IPS-NIHi7 (cell line): ENCODE measurements around the gene C22orf39.

Experiments used
- DNase-seq: peaks from one replicate; pipeline ENCODE4 v3.0.0; 2012; ENCODE audit warnings: mixed read lengths; ENCODE audit errors: extremely low spot score

Gene C22orf39

DNA sequence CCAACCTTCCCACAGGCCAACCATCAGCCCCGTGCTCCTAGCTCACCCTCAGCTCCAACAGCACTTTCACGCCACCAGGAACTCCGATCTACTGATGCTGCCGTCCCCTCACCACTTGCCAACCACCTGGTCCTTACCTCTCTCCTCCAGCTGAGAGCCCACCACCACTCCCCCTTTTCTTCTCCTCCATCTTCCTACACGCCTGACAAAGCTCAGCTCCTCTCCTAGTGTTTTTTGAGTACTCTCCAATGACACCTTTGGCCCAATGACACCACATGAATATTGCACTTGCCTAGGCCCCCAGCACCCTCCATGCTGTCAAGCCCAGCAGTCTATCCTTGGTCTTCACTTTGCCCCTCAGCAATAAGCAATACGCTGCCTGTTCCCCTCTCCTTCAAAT lies 46.6 kb downstream of the C22orf39 start:
- no peak for DNase-seq

DNA sequence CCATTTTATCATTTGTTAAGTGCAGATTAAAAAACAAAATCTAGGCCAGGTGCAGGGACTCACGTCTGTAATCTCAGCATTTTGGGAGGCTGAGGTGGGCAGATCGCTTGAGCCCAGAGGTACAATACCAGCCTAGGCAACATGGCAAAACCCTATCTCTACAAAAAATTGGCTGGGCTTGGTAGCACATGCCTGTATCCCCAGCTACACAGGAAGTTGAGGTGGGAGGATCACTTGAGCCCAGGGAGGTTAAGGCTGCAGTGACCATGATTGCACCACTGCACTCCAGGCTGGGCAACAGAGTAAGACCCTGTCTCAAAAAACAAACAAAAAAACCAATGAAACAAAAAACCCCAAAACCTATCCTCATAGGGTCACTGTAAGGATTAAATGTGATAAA lies 48.9 kb downstream of the C22orf39 start:
- DNase-seq, result no peak

DNA sequence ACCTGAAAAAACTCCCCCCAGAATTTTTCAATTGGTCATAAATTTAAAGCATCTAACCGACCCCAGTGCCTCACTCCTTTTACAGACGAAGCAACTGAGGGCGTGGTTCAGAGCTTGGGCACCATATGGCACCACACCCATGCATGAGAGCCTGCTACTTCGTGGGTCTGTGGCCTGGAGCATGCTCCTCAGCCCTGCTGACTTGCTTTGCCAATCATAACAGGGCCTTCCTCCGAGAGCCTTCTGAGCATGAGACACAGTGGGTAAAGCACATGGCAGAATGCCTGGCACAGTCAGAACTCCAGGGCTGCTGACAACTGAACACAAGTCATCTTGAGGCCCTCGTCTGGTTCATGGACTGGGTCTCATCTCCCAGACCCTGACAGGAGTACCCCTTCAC lies 49.3 kb downstream of the C22orf39 start:
- DNase-seq, result no peak

GRCh38 chr22:19397734-19398104 lies 49.8 kb downstream of the C22orf39 start:
- no peak for DNase-seq

- no peak for DNase-seq
These were observed 50.4 kb downstream of the C22orf39 start for GRCh38 chr22:19396934-19397733.

DNA sequence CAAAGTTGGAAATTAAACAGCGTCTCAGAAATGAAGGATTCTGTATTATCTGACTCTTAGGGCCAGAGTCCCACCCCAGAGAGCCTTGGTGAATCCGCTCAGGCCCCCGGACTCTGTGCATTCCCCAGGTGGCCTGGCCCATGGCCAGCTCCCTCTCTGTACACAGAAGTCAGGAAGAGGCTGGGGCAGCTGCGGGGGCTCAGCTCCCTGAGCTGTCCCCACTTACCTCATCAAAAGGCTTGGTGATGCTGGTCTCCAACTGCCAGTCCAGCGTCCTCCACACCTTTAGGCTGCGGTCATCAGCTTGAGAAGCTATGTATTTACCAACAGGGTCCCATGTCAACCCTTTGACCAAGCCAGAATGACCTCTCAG lies 51.0 kb downstream of the C22orf39 start:
- no peak for DNase-seq

- no peak for DNase-seq
These were observed 52.2 kb downstream of the C22orf39 start for GRCh38 chr22:19395276-19395675.

- DNase-seq, result no peak
These were observed 53.0 kb downstream of the C22orf39 start for GRCh38 chr22:19394274-19395050.

GRCh38 chr22:19393704-19394103 lies 53.8 kb downstream of the C22orf39 start:
- no peak for DNase-seq
